Fibroblast of upper back skin (primary cell): ENCODE results near the gene ABCA7.
A peak's percentile ranks its signal among the peaks of the same experiment; 100 is the strongest.

Experiments used
- DNase-seq: peaks from one replicate; pipeline ENCODE4 v3.0.0-alpha.2; 2013

ABCA7 gene

DNA sequence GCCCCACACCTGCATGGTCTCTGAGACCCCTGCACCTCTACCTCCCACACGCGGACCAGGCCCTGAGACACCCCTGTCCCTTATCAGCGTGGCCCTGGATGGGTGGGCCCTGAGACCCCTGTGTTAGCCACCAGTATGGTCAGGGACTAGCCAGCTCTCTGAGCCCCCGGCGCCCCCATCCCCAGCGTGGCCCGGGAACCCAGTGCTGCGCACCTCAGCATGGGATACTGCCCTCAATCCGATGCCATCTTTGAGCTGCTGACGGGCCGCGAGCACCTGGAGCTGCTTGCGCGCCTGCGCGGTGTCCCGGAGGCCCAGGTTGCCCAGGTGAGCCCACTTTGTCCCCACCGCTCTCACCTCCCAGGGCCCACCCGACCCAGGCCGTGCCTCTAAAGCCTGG, 22.1 kb downstream of the ABCA7 start:
- DNase-seq = no peak

DNA sequence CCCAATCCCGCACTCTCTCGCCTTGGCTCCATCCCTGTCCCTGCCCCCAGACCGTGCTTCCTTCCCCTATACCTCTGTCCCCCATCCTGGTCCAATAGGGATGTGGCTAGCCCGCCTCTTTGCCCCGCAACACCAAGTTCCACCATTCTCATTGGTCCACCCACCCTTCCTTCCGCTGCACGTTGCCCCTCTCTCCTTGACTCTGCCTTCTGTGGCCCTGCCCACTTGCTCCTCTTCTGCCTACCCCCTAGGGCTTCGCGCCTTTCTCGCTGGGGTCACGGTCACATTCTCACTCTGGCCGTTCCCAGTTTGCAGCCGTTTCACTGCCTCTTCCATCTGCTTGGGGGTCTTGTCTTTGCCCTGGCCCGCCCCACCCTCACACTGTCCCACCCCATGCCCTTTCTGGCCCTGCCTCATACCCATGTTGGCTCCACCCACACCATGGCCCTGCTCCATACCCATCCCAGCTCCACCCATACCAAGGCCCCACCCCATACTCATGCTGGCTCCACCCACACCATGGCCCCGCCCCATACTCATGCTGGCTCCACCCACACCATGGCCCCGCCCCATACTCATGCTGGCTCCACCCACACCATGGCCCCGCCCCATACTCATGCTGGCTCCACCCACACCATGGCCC, 22.6 kb downstream of the ABCA7 start:
- DNase-seq = no peak

DNA sequence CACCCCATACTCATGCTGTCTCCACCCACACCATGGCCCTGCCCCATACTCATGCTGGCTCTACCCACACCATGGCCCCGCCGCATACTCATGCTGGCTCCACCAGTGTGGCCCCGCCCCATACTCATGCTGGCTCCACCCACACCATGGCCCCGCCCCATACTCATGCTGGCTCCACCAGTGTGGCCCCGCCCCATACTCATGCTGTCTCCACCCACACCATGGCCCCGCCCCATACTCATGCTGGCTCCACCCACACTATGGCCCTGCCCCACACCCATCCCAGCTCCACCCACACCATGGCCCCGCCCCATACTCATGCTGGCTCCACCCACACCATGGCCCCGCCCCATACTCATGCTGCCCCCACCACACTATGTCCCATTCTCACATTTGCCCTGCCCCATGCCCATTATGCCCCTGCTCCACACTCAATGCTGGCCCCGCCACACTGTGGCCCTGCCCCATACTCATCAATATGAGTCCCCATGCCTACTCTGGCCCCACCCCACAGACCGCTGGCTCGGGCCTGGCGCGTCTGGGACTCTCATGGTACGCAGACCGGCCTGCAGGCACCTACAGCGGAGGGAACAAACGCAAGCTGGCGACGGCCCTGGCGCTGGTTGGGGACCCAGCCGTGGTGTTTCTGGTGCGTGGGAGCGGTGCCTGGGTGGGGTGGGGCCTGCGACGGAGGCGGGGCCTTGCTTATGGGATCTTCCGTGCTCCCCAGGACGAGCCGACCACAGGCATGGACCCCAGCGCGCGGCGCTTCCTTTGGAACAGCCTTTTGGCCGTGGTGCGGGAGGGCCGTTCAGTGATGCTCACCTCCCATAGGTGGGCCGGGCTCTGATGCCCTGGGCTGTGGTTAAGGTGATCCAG, 23.4 kb downstream of the ABCA7 start:
- no peak for DNase-seq

DNA sequence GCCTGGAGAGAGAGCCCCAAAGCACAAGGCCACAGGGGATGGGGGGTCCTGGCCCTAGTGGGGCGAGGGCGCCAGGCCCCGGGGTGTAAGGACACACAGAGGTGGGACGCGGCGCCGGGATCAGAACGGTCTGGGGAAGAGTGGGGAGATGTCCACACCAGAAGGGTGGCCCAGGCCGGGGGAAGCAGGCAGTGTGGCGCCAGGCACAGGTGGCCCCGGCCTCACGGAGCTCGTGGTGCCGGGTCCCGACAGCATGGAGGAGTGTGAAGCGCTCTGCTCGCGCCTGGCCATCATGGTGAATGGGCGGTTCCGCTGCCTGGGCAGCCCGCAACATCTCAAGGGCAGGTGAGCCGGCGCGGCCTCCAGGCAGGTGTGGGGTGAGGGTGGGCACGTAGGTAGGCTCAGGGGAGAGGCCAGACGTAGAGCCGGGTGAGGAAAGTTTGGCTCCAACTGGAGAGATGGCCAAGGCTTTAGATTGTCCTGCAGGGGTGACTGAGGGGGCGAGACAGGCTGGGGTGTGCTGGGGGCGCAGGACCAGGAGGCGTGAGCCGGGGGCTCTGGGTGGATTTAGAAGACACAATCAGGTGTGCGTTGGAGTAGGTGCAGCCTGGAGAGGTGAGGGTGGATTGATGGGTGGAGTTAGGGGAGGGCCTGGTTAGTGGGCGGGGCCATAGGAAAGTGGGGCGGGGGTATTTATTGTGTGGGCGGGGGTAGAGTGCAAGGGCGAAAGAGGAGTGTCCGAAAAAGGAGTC, 24.2 kb downstream of the ABCA7 start:
- DNase-seq = no peak

DNA sequence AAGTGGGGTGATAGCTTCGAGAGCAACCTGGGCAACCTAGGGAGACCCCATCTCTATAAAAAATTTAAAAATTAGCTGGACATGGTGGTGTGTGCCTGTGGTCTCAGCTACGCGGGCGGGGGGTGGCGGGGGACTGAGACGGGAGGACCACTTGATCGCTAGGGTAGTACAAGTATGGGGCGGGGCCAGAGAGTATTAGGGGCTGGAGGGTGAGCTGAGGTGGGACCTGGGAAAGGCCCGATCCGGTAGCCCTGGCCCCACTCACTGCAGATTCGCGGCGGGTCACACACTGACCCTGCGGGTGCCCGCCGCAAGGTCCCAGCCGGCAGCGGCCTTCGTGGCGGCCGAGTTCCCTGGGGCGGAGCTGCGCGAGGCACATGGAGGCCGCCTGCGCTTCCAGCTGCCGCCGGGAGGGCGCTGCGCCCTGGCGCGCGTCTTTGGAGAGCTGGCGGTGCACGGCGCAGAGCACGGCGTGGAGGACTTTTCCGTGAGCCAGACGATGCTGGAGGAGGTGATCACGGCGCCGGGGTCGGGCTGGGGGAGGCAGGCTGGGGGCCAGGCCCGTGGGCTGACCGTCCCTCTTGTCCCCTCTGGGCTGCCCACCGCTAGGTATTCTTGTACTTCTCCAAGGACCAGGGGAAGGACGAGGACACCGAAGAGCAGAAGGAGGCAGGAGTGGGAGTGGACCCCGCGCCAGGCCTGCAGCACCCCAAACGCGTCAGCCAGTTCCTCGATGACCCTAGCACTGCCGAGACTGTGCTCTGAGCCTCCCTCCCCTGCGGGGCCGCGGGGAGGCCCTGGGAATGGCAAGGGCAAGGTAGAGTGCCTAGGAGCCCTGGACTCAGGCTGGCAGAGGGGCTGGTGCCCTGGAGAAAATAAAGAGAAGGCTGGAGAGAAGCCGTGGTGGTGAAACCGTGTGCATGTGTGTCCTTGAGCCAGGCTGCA, 25.0 kb downstream of the ABCA7 start:
- peak; percentile 25 for DNase-seq

DNA sequence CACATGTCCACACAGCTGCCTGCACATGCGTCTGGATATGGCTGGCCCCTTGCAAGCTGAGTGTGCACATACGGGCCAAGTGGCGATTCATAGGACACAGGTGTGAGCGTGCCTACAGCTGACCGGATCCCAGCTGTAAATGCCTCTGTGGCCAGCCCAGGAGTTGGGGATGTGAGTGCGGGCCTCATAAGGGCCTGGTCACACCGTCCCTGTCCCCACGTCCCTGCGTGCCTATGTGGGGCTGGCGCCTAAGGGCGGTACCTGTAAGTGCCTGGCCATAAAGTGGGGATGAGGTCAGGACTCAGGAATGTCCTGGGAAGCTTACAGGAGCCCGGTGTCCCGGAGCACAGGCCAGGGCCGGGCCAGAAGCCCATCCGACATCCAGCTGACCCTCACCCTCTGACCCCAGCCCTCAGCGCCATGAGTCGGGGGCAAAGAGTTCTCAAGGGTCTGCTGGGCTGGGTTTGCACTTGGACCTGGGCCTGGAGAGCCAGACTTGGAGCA, 25.8 kb downstream of the ABCA7 start:
- DNase-seq = no peak

DNA sequence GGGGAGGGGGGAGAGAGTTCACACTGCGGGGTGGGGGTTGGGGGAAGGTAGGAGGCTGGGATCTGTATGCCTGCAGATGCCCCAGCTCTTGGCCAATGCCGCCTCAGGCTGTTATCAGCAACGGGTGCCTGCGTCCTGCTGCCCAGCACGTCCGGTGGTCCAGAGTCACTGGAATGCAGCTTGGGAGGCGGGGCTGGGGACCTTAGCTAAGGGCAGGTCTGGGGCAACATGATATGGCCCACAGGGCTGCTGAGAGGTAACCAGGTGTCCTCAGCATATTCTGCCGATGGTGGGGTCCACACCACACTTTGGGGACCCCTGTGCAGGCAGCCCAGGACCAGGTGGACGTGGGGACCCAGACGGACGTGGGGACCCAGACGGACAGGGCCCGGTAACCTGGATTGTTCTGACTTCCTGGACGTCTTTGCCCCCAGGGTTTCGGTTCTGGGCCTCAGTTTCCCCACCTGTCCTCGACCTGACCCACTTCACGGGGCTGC, 26.4 kb downstream of the ABCA7 start:
- DNase-seq = no peak

DNA sequence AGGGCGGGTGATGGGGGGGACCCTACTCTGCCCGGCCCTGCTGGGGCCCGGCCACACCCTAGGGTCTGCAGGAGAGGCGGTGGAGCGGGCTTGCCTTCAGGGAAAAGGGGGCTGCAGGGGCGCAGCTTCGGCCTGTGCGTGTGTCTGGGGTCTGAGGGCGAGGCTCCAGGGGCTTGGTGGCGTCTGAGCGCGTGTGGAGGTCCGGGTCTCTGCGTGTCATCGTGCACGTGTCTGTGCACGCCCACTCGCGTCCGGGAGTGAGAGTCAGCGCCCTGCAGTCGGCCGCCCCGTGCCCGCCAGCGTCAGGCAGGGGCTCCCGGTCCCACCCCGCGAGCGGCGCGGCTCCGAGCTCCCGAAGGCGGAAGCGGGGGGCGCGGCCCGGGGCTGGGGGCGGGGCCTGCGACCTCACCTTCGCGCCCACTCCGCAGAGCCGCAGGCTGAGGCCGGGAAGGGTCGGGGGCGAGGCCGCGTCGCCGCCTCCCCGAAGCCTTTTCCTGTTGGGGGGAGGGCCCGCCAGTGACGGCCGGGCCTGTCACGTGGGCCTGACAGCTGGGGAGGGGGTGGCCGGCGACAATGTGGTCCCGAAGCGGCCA, 26.9 kb downstream of the ABCA7 start, which contains the start of gene ARHGAP45:
ARHGAP45 (plus strand) TSS at position 420 of the 593 bp plus-strand sequence. CDS start 239 bp downstream, outside the sequence.
- DNase-seq = no peak

DNA sequence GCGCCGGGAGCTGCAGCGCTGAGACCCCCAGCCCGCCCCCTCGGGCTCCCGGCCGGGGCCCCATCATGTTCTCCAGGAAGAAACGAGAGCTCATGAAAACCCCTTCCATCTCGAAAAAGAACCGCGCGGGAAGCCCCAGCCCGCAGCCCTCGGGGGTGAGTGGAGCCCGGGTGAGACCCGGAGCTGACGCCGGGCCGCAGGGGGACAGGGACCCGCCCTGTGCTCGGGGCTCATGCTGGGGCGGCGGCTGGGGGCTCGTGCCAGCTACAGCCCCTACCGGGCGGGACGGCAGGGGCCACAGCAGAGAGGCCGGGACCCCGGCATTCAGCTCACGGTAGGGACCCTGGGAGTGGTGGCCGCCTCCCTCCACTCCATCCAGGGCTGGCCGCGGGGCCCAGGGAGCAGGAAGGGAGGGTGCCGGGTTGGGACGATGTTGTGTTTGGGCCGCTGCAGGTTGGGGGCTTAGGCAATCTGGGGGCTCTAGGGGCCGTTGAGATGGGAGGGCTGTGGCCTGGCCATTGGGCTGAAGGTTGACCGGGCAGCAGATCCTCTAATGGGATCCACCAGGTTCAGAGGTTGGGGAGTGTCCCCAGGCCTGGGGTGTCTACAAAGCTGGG, 27.5 kb downstream of the ABCA7 start:
- DNase-seq = no peak

DNA sequence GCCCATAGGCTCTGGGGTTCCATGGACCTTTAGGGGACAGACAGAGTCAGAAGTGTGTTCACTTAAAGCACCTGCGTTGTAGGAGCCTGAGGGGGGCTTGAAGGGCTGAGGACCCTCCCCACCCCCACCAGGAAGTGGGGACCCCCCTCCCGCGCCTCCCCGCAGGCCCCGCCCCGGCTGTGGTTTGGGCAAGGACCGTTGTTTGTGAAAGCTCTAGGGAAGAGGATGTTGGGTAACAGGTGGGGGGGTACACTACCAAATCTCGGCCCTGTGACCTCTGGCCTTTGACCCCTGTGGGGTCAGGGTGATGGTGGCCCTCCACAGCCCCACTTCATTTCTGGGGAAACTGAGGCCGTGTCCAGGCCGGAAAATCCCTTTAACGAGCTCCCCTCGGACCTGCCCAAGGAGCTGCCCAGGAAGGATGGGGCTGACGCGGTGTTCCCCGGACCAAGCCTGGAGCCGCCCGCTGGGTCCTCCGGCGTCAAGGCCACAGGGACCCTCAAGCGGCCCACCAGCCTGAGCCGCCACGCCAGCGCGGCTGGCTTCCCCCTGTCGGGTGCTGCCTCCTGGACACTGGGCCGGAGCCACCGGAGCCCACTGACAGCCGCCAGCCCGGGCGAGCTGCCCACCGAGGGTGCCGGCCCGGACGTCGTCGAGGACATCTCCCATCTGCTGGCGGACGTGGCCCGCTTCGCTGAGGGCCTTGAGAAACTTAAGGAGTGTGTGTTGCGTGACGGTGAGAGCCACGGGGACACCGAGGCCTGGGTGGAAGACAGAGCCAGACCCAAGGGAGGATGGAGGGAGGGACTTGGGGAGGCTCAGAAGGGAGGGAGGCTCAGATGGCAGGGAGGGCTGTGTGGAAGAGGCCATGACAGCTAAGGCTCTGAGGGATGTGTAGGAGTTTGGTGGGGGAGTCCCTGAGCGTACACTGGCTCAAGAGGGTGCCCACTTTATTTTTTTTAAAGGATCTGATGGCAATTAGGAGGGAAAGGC, 28.4 kb downstream of the ABCA7 start:
- DNase-seq = no peak

DNA sequence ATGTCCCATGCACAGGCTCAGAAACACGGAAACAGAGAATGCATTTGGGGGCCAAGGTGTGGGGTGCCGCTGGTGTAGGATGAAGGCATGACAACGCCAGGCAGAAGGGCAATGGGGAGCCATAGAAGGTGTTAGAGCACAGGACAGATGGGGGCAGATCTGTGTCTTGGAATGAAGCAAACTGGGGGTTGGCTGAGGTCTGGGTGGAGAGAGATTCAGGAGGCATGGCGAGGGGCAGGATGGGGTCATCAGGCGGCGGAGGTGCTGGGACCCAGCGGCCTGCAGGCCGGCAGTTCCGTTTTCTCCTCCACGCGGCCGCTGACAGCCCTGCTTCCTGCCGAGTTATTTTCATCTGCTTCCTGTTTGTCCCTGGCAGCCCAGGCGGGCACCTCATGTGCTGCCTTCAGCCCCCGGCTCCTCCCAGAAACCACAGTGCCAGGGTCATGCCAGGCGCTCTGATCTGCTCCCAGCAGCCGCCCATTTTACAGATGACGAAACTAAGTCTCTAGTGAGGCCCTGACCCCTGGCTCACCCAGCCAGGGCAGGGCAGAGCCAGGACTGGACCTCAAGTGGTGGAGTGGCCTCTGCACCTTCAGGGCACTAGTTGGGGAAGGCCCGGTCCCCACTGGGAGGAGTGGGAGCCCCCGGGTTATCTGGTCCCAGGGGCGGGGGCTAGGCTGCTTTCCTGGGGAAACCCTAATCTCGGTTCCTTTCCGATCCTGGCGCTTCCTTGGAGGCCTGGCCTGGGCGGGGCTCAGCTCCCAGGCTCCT, 29.3 kb downstream of the ABCA7 start:
- DNase-seq = no peak

DNA sequence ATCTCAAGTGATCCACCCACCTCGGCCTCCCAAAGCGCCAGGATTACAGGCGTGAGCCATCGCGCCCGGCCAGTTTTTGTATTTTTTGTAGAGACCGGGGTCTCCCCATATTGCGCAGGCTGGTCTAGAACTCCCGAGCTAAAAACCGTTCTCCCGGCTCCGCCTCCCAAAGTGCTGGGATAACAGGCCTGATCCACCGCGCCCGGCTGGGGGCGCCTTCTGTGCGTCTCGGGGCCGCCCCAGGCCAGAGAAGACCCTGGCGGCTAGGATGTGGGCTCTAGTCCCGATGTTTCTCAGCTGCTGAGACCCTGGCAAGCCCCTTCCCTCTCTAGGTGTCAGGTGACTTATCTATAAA, 30.6 kb downstream of the ABCA7 start:
- no peak for DNase-seq

DNA sequence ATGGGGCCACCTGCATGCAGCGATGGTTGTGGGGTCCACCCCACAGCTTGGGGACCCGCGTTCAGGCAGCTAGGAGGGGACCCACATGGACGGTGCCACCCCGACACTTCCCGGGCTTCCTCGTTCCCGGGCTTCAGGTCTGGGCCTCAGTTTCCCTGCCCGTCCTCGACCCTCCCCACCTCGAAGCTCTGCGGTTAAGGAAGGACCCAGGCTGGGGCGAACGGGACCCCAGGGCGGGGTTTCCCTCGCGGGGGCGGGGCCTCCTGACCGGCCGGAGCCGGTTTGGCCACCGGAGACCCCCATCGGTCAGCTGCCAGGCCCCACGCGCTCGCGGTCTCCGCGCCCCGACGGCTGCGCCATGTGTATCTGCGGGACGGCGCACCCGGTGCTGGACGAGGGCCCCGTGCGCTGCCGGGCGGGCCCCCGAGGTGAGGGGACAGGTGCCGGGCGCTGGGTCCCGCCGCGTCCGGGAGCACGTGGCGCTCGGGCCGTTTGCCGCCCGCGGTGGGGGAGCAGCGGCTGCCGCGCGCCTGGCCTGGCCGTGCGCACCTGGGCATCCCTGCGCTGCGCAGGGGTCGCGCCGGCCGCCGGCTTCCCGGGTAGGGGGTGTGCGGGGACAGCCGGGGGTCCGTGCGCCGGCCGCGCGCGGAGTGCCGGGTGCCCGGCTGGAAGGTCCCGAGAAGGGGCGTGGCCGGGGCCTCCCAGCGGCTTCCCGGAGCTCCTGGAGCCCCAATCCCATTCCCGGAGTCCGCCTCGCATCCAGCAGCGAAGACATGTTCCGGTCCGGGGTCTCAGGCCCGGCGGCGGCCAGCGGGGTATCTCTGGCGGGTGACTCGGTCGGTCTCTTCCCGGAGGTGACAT, 31.3 kb downstream of the ABCA7 start:
- no peak for DNase-seq

DNA sequence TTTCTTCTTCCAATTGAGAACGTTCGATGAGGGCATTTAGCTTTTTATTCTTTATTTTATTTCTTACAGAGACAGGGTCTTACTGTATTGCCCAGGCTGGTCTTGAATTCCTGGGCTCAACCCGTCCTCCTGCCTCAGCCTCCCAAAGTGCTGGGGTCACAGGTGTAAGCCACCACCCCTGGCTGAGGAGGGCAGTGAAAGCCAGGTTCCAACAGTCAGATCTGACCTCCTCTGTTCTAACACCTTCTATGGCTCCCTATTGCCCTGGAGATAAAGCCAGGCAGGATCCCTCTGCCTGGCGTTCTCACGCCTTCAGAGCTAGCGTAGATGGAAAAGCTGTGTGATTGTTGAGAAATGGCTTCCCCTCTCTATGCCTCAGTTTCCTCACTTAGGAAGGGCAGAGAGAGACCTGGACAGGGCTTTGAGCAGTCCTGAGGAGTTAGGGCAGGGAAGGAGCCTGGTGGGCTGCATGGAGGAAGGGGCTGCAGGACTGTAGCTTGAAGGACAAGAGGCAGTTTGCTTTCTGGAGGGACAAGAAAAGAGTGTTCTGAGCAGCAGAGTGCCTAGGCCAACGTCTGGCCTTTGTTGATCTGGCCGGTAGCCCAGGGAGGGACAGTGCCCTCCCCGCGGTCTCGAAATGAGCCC, 32.6 kb downstream of the ABCA7 start:
- no peak for DNase-seq

DNA sequence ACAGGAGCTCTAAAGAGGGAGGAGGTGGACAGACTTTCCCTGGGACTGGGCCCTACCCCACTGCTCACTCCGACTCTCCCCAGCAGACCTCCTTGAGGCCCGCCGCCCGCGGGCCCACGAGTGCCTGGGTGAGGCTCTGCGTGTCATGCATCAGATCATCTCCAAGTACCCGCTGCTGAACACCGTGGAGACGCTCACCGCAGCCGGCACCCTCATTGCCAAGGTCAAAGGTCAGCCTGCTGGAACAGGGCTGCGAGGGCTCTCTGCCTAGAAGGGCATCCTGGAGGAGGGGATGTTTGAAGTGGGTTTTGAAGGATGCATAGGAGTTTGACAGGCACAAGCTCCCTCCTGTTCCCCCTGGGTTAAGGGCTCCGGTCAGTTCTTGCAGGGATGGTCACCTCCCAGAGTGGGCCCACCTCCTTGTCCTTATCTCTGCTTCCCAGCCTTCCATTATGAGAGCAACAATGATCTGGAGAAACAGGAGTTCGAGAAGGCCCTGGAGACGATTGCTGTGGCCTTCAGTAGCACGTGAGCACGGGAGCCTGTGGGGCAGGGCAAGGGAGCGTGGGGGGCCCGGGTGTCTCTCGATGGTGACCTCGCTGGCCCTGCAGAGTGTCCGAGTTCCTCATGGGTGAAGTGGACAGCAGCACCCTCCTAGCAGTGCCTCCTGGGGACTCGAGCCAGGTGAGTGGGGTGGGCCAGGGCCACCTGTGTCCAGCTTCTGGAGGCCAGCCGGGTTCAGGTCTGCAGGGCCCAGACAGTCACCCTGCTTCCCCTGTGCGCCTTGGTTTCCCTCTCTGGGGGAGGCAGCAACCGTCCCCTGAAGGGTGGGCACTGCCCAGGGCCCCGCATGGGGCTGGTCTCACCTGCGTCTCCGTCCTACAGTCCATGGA, 33.4 kb downstream of the ABCA7 start:
- DNase-seq = no peak

DNA sequence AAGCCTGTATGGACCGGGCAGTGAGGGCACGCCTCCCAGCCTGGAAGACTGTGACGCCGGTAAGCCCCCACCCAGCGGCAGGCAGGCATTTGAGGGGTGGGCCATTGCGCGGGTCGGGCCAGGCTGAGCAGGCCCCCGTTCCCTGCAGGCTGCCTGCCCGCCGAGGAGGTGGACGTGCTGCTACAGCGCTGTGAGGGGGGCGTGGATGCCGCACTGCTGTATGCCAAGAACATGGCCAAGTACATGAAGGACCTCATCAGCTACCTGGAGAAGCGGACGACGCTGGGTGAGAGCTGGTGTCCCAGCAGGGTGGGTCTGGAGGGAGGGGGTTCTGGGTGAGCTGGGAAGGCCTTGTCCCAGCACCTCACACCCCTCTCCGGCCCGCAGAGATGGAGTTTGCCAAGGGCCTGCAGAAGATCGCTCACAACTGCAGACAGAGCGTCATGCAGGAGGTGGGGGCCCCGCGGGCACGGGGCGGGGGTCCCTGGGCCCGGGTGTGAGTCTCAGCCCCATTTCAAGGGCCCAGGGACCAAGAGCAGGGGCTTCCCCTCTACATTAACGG, 34.1 kb downstream of the ABCA7 start:
- DNase-seq = no peak
